RPMI8226 (cell line): ENCODE measurements around the gene PTTG1IP.
"Not testable (repeated sequence)": the region's sequence is repeated elsewhere in the genome, so short reads cannot be mapped to it uniquely, and the experiment has no call there.

Experiments
- DNase-seq: peaks from one replicate; pipeline ENCODE4 v3.0.0-alpha.2; 2015

PTTG1IP gene, protein sequence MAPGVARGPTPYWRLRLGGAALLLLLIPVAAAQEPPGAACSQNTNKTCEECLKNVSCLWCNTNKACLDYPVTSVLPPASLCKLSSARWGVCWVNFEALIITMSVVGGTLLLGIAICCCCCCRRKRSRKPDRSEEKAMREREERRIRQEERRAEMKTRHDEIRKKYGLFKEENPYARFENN

DNA sequence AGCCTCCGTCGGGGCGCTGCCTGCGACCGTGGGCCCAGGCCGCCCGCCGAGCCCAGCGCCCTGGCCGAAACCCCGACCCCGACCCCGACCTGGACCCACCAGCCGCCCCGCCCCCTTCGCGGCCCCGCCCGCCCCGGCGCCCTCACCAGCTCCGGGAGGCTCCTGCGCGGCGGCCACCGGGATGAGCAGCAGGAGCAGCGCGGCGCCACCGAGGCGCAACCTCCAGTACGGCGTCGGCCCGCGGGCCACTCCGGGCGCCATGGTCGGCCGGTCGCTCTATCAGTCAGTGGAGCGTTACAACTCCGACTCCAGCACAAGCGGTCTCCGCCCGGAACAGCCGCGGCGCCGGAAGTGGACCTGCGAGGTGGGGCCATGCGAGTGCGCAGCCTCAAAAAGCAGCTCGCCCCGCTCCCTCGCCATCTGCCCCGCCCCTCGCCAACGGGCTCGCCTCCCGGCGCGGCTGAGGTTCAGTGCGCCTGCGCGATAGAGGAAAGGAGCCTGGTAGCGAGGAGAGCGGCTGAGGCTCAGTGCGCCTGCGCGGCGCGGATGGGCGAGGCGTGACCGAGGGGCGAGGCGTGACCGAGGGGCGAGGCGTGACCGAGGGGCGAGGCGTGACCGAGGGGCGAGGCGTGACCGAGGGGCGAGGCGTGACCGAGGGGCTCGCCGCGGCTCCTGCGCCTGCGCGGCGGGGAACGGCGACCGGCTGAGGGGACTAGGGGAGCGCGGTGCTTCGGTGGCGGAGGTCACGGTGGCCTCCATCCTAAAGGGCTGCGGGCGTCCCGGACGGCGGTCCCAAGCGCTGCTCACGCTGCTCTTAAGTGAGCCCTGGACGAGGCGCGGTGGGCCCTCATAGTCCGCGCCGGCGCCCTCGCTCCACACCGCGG is at the start of gene PTTG1IP:
Gene PTTG1IP (minus strand): TSS at position 335 of the 884 bp plus-strand sequence. CDS start 74 bp downstream, at position 261.
- DNase-seq: peak; percentile 99

DNA sequence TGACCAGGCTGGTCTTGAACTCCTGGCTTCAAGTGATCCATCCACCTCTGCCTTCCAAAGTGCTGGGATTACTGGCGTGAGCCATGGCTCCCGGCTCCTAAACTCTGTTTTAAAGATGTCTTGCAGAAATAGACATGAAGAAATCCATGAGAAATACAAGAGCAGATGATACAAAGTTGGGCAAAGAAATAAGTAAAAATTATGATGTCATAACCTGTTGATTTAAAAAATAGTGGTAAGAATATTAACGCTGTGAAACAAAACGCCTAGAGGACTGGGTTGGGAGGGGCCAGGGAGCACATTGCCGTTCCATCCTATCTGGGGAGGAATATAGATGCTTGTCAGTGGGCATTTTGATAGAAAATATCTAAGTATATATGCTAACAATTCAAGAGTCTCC is 48.4 kb upstream of the PTTG1IP start:
- DNase-seq: no peak

DNA sequence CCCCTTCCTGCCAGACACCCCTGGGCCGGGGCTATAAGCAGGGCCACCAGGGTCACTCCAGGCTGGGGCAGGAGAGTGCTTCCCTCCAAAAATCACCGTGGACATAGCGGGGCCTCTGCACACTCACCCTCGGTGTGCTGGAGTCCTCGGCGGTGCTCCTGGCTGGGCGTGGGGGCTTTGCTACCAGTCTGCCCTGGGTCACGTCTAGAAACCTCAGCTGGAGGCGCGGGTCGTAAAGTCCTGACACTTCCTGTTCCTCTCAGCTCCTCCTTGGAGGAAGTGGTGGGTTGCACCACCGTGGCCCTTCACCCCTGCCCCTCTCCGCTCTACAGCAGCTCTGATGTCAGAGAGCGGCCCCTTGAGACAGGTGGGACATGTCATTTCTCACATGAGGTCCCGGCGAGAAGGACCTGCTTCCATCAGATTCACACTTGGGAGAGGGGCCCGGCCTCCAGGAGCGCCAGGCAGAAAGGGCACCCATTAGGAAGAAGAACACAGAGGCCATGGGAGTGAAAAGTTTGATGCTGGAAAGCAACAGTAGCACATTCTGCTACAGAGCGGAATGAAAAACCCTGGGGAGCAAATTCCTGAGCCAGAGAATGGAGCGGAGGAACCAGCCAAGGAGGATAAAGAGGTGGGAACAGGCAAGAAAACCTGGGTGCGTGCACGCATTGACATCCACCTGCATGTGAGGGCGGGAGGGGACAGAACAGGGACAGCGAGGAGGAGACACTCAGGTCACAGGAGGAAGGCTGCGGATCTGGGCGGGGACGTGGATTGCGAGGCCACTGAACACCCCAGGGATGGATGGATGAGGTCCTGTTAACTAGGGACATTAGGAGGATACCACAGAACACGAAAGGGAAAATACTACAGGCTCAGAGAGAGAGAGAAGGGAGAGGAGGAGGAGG is 47.5 kb upstream of the PTTG1IP start, which contains the start of gene ITGB2:
Gene ITGB2 (minus strand): TSS at position 206 of the 911 bp plus-strand sequence. CDS start 10,117 bp downstream, outside the sequence.
- DNase-seq: no peak

DNA sequence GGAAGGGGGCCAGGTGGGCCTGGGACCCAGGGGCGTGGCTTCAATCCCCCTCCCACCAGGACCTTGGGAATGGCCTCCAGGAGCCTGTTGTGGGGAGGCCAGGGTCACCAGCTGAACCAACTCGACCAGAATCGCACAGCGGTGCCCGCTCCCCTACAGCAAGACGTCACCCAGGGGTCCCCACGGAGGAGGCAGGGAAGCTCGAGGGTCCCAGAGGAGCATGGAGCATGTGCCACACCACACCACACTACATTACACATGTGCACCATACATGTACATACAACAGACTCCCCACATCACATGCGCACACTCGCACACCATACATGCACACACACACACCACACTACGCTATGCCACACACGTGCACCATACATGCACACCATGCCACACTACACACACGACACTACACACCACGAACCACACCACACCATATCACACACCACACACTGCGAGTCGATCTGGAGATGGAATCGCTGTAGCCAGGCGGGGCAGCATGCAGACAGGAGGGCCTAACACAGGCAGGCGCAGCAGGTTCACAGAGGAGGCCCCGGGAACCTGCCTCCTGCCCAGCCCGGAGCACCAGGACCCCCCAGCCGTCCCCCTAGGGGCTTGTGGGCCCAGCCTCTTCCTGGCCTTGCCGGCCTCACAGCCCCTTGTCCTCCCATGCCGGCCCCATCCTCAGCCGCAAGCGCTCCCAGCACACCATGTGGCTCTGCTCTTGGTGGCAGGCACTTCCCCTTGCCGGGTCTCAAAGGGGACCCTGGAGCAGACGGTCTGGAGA is 46.6 kb upstream of the PTTG1IP start:
- DNase-seq: no peak

DNA sequence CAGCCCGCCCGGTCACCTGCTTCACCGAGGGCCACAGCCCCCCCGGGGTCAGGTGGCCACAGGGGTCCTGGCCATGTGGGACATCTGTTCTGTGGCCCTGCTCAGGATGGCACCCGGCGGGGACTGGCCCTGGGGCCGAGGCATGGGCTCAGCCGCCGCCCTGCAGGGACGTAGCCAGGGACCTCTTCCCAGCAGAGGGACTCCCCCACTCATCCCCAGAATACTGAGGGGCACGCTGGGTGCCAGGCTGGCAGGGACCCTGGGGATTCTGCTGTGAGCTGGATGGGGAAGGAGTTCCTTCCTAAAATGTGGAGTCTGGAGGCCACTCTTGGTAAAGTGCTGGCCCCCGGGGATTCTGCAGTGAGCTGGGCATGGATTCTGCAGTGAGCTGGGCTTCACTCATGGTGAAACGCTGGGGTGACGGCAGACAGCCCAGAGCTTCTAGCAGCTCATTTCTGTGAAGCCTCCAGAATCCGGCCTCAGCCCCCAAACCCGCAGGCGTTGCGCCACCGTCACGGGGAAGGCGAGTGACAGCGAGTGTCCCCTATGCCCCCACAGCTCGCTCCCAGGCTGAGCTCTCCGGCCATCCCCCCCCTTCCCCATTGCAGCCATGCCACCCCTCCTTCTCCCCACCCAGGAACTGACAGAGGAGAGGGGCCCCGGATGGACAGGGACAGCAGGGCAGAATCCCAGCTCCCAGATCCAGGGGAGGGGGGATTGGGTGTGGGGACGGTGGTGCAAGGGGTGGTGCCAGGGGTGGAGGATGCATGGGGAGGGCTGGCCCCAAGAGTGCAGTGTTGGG is 45.8 kb upstream of the PTTG1IP start:
- no peak for DNase-seq

DNA sequence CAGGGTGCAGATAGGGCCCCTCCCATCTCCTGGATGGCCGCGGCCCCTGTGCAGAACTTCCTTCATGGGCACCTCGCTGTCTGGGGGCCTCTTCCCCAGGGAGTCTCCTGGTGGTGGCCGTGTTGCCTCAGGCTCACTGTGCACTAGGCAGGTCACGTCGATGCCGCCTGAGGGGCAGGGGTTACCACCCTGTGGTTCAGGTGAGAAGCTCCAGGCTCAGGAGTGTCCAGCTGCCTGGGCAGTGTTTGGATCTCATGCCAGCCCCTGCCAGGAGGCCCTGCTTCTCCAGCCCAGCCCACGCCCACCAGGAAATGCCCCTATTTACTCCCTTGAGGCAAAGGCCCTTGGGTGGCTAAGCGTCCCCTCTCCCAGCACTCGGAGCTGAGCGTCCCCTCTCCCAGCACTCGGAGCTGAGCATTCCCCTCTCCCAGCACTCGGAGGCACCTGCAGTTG is 45.1 kb upstream of the PTTG1IP start:
- no peak for DNase-seq

DNA sequence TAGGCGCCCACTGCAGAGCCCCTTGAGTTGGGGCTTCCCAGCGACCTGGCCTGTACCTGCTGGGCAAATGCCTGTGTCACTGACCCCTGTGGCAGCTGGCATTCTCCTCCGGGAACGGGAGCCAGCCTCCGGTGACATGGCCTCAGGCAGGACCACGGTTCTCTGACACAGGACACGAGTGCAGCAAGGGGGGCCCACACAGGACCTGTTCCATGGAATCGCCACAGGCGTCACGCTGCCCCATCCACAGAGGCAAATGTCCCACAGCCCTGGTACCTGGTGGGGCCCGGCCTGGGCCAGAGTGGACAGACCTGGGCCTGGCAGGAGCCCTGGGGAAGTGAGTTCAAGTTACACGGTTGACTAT is 44.6 kb upstream of the PTTG1IP start:
- DNase-seq: no peak

DNA sequence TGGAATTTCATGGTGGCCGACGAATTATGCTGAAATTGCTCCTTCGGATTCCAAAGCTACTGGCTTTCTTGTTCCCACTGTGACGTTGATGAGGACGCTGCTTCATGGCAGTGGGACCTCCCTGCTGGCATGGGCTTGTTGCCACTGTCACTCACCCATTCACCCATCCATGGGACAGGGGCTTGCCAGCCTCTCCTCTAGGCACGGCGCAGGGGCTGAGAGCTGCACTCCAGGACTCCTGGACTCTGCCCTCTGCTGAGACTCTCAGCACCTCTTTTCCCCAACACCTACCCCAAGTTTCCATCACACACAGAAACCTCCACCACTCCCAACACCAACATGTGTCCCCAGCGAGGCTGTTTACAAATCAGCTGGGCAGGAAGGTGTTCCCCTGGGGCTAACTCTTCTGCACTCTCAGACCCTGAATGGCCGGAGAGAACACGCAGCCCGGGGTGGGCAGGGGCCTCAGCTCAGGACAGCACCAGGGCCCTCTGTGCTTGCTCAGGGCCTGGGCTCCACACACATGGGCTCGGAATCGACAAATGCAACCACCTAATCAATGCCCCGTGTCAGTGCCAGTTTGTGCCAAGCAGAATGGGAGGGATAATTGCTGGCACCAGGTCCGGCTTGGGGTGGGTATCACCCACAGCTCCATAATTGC is 44.1 kb upstream of the PTTG1IP start:
- no peak for DNase-seq

DNA sequence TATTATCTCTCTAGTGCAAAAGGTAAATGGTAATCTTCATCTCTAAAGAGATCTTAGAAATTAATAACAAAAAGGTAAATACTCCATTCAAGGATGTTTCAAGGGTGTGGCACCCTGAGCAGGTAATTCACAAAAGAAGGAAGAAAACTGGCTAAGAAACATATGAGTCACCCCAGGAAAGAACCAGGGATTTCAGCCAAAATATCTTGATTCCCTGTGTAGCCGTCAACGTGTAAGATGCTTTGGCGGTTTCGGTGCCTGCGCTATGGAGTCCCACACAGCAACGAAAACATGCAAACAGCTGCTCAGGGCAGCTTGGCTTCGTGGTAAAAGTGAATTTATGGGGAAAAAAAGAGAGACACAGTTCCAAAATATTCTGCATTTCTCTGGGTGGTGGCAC is 43.5 kb upstream of the PTTG1IP start:
- peak; percentile 59 for DNase-seq

DNA sequence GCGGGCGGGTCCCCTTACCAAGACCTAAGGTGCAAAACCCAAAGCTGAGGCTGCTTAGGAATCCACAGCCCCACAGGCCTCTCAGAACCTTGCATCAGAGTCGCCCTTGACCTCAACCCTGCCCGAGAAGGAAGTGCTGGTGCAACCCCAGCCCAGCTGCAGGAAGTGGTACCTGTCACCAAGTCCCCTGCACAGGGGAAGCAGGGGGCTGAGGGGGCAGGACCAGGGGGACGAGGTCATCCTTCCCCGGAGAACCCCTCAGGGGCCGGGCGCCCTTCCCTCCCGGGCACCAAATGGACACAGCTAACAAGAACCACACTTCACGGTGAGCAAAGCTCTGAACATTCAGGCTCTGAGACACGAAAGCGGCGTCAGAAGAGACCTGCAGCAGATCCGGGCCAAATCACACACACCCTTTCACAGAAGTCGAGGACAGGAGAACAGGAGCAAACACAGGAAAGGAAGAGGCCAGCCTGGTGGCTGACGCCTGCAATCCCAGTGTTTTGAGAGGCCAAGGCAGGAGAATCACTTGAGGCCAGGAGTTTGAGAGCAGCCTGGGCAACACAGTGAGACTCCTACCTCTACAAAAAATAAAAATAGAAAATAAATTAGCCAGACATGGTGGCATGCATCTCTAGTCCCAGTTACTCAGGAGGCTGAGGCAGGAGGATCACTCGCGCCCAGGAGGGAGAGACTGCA is 40.8 kb upstream of the PTTG1IP start:
- DNase-seq: peak; percentile 47

DNA sequence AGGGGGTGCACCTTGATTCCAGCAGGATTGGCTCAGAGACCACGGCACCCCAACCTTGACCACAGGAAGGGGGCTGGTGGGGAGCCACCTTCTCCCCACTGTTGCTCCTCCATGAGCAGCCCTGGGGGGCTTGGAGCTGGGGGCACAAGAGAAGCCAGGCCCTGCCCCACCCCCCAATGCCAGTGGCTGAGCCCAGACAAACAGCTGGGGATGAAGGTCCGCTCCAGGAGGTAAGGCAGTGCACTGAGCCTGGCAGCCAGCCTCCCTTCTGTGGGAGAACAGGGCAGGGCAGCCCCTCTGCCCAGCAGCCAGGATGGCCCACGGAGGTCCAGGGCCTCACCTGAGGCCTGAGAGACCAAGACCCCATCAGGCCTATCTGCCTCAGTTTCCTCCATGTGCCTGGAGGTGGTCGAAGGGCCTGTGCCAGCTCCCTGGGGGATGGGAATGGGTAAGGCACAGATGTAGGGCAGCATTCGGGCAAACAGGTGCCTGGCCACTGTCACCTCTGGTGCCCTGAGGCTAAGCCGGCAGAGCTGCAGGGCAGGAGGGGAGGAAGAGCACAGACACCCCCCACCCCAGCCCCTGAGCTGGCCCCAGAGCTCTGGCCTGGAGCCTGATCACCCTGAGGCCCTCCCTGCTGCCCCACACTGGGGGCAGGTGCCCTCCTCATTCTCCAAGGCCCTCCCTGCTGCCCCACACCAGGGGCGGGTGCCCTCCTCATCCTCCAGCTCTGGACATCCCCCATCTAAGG is 40.1 kb upstream of the PTTG1IP start:
- peak; percentile 47 for DNase-seq

DNA sequence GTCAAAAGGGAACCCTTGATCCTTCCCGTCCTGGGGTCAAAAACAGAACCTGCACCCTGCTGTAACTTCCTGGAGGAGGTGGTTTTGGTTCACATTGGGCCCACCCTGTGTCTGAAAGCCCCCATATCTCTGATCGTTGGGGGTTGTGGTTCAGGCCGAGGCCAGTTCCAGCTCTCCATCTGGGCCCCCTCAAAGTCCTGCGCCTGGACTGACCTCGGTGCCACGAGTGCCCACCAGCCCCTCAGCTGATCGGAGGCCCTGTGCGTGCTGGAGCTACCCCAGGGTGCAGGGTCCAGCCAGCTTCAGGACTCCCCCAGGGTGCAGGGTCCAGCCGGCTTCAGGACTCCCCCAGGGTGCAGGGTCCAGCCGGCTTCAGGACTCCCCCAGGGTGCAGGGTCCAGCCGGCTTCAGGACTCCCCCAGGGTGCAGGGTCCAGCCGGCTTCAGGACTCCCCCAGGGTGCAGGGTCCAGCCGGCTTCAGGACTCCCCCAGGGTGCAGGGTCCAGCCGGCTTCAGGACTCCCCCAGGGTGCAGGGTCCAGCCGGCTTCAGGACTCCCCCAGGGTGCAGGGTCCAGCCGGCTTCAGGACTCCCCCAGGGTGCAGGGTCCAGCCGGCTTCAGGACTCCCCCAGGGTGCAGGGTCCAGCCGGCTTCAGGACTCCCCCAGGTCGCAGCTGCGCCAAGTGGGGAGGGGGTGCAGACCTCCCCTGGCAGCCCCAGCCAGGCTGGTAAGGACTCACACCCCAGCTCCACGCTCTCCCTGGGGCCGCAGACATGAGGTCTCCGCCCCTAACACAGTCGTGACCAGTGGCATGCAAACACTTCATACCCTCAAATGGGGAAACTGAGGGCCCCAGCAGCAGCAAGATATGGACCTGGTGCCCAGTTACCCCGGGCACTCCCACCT is 39.3 kb upstream of the PTTG1IP start:
- not testable (repeated sequence) for DNase-seq

DNA sequence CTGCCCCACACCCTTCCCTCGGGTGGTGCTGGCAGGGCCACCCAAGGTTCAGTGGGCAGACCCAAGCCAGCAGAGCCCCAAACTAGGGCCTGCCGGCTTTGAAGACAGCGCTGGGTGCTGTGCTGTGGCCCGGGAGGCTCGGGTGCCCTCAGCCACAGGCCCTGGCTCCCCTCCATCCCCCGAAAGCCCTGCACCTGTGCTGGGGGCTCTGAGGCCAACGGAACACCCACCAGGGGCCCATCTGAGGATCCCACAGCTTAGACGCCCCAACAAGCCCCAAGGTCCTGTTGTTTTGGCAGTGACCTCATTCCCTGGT is 38.6 kb upstream of the PTTG1IP start:
- no peak for DNase-seq

DNA sequence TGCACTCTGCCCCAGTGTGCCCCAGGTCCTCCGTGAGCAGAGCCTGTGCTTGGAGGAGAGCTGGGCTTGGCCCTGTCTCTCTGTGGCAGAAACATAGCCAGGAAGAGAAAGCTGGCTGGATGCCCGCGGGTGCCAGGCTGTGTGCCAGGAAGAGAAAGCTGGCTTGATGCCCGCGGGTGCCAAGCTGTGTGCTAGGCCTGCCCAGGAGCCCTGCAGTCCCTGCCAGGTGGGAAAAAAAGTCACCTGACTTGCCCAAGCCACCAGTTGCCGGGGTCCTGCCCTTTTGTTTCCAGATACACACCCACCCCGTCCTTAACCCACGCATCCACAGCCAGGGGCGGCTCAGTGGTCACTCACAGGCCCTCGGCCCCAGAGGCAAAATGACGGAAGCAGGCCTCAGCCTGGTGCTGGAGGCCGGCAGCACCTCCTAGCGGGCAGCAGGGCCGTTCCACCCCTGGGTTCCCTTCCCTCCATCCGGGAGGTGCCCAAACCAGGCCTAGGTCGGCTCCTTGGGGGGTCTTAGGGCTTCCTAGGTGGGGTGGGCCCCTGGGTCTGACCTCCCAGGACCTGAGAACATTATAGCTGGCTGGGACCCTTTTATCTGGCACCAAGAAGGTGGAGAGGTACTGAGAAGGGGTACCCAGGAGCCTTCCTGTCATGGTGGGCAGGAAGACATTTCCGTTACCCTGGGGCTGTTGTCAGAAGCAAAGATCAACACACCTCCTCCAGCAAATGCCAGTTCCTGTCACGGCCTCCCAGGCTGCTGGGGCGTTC is 38.1 kb upstream of the PTTG1IP start:
- peak; percentile 96 for DNase-seq

DNA sequence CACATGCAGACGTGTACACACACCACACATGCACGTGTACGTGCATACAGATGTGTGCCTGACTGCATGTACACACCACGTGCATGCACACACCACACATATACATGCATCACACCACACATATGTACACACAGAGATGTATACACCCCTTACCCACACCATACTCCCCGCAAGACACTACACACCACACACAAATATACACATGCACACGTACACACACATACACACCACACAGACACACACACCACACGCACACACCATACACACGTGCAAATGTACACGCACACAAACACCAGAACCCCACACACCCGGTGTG is 37.5 kb upstream of the PTTG1IP start:
- no peak for DNase-seq

DNA sequence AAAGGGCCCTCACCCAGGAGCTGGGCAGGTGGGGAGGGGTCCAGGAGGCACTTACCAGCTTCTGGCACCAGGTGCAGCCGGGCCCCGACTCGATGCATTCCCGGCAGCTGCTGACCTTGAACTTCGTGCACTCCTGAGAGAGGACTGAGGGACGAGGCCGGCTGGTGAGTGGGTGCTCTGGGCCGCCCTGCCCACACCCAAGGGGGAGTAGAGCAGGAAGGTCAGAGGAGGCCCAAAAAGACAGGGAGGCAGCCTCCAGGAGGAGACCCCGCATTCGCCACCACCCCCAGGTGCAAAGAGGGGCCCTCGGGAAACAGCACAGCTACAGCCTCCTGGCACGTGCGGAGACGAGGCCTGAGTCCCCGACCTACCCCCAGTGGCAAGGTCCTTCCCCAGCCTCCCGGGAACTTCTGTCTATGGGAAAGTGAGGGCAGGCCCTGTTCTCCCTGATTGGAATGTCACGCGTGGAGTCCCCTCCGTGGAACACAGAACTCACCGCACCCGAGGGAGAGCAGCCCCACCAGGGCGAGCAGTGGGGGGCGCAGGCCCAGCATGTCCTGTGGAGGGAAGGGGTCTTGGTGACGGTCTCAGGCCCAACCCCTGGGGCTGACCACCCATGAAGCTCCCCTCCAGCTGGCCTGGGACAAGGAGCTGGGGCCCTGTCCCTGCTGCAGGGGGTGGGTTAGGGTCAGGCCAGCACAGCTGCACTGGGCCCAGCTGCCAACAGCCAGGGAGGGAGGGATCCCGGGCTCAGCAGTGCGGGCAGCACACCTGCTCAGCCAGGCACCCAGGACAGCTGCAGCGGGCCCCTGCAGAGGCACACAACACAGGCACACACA is 37.0 kb upstream of the PTTG1IP start:
- peak; percentile 96 for DNase-seq

DNA sequence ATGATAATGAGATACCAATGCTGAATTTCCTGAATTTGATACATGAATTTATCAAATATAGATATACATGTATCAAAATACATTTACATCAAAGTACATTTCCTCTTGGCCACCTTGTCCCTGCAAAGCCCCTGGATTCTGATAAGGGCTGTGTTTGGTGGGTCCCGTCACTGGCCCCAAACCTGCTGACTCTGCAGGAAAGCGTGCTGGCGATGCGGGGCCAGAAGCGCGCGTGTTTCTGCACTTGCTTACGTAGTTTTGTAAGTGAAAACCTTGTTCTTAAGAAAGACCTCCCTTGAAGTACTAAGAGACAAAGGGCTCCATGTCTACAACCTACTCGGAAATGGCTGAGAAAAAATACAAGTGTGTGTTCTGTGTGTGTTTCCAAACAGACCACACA is 36.2 kb upstream of the PTTG1IP start:
- no peak for DNase-seq
